Motor neuron (in vitro differentiated cells): ENCODE results near the gene IFIT3. TPM values are rescaled to one million over a fixed set of nuclear protein-coding genes. Genes with fewer than 3 reads are reported as not detected.

Experiments
- ATAC-seq, 8 experiments: fragments of 200-7000 bp; cut with Tn5 transposase; replicated peaks in 6 of 8; 2 replicates each; pipeline ENCODE4 v1.8.0; 2021; ENCODE audit warnings: mild to moderate bottlenecking in 8 of 8, moderate library complexity in 8 of 8
- H3K27ac ChIP-seq, 2 donors: fragments of 250-450 bp; sonication (Bioruptor Pico); 2 replicates each; pipeline ENCODE4 v1.9.0; 2021; ENCODE audit warnings: antibody characterized with exemption in 2 of 2, mild to moderate bottlenecking in 2 of 2, moderate library complexity in 1 of 2
- H3K4me1 ChIP-seq, 2 donors: fragments of 250-450 bp; sonication (Bioruptor Pico); replicated peaks in 1 of 2; 2 replicates each; pipeline ENCODE4 v1.6.1; 2021; ENCODE audit warnings: antibody characterized with exemption in 2 of 2, mild to moderate bottlenecking in 2 of 2, moderate library complexity in 1 of 2
- H3K4me3 ChIP-seq, 5 donors: fragments of 250-450 bp; sonication (Bioruptor Pico); 2 replicates each; pipeline ENCODE4 v1.9.0; 2021; ENCODE audit warnings: antibody characterized with exemption in 5 of 5, mild to moderate bottlenecking in 5 of 5, moderate library complexity in 4 of 5
- WGBS, 10 experiments: fragments of 450-650 bp; shearing (Covaris generic); methylation state at CpG; one replicate each; pipeline ENCODE4 v1.0.0; 2022; 5-methylcytosine and 5-hydroxymethylcytosine counted together
- in situ Hi-C, 9 experiments: fragments of 400-800 bp; cut with MboI; loops; one replicate each; pipeline ENCODE4 v1.15.0; 2021; ENCODE audit warnings: low sequenced_read_pairs in 9 of 9, low pct_unique_long_range_greater_than_20kb in 2 of 9; ENCODE audit not compliant: unreplicated experiment in 9 of 9
- total RNA-seq, 8 experiments: library from RNA; unstranded; fragments of 300-600 nt; gene quantifications; 2 replicates each; pipeline versions ENCODE4 v1.2.3 to v1.2.4, GENCODE V29; 2022

The IFIT3 gene
- total RNA-seq, 8 experiments from 2014 or later = 0.65 to 240 (median 15.1) TPM

DNA sequence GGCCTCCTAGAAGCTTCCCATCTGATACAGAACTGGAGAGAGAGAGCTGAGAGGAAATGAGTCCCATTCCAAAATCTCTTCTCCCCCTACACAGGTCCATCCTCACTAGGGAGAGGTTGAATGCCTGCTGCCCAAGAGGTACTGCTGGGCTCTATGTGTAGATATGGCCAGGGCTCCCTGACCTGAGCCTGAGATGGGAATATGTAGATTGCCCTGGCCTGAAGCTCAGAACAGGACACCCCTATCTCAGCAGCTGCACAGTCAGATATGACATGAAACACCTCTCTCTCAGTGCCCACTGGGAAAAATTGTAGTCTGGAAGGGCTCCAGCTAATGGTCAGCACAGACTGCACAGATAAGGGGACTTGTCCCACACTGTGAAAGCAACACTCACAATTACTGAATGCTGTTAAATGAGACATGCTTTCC lies 46.9 kb downstream of the IFIT3 start:
- in situ Hi-C loops = loop anchor here in 2 of 9 experiments (25.0 kb wide), 1 partner anchor 337 kb away; no protein-coding TSS in a partner anchor
- H3K27ac ChIP-seq = no peak overlapping the region
- no peak overlapping the region for H3K4me3 ChIP-seq
- H3K4me1 ChIP-seq = peaks cover 9 to 11% of the 10 kb centered on the region in 2 donors
- peak in 6 of 8 experiments; percentile 30 to 63 (median 54) for ATAC-seq

GRCh38 chr10:89377705-89378637 lies 50.2 kb downstream of the IFIT3 start, which contains the start of gene IFIT1B:
Gene IFIT1B (plus strand): TSS chr10:89378056. CDS start chr10:89378136, 80 bp downstream.
- ATAC-seq = no peak
- in situ Hi-C loops = loop anchor here in 2 of 9 experiments (25.0 kb wide), 1 partner anchor 341 kb away; no protein-coding TSS in a partner anchor
- Histone ChIP-seq H3K4me3 (no peak within 1 kb of the TSS), H3K4me1 (peaks cover 9 to 11% of the 10 kb centered on the region in 2 donors), H3K27ac (no peak within 1 kb of the TSS)
- 50 to 100% (median 95%) methylated on average over 1 to 5 of the region's 5 CpGs for WGBS, 10 experiments

DNA sequence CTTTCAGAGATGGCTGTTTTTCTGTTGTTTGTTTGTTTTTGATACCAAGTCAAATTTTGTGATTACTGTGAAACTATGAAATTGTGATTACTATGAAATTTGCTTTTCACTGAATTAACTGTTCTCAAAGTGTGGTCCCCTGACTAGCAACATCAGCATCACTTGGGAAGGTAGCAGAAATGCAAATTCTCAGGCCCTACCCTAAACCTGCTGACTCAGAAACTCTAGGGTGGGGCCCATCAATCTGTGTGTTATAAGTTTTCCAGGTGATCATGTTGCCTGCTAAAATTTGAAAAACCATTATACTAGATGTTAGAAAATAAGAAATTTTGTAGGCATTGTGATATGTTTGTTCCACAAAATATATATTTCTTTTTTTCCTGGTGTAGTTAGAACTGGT lies 51.3 kb downstream of the IFIT3 start:
- peaks cover 5 to 6% of the 10 kb centered on the region in 2 donors for H3K4me1 ChIP-seq
- no peak overlapping the region for H3K27ac ChIP-seq
- no peak for ATAC-seq
- in situ Hi-C loops = loop anchor here in 2 of 9 experiments (25.0 kb wide), 1 partner anchor 342 kb away; no protein-coding TSS in a partner anchor
- H3K4me3 ChIP-seq = no peak overlapping the region

- WGBS, 10 experiments = 80 to 100% (median 92%) methylated on average over 1 of the region's 1 CpG; no CpG with 5 or more reads in 4 of the 10 experiments
- no peak overlapping the region for H3K4me3 ChIP-seq
- peak in 1 of 8 experiments; percentile 18 for ATAC-seq
- H3K4me1 ChIP-seq = no peaks in the 10 kb centered on the region
- H3K27ac ChIP-seq = no peak overlapping the region
- in situ Hi-C loops = loop anchor here in 2 of 9 experiments (25.0 kb wide), 1 partner anchor 345 kb away; no protein-coding TSS in a partner anchor
Observed at GRCh38 chr10:89382757-89383156, 55.0 kb downstream of the IFIT3 start.

DNA sequence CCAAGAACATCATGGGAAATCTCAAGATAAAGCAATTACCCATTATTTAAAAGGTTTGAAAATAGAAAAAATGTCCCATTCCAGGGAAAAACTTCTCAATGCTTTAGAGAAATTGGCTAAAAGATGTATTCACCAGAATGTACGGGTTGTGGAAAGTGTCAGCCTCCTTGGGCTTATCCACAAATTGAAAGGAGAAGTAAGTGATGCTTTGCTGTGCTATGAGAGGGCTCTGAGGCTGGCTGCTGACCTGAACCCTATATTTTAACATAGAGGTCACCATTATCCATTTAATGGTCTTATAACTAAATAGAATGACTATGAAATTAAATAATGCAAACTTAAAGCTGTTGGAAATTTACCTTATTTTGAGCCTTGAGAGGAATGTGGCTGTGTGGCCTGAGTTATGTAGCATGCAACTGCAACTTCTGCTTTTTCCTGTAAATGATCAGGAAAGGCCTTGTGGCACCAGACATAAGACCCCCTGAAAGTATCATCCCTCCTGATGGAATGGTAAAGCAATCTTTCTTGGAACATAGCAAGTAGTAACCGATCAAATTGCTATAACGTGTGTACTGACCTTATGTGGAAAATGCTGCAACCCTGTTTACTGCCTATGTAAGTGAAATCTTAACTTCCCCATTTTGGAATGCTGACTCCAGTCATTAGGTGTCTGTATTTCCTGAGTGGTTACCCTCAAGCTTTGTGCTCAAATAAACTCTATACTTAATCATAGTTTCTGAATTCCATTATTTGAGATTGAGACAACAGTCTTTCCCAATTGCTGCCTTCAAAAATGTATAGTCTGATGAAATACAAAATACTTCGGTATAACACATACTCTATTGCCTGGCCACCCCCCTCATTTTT lies 56.9 kb downstream of the IFIT3 start:
- no peak for ATAC-seq
- Histone ChIP-seq H3K27ac (no peak overlapping the region), H3K4me1 (no peaks in the 10 kb centered on the region), H3K4me3 (no peak overlapping the region)
- WGBS, 10 experiments = 36 to 100% (median 91%) methylated on average over 1 to 4 of the region's 4 CpGs; no CpG with 5 or more reads in 1 of the 10 experiments
- in situ Hi-C loops = loop anchor here in 2 of 9 experiments (25.0 kb wide), 1 partner anchor 347 kb away; no protein-coding TSS in a partner anchor

GRCh38 chr10:89388806-89389205 lies 61.0 kb downstream of the IFIT3 start:
- peaks cover 3 to 7% of the 10 kb centered on the region in 2 donors for H3K4me1 ChIP-seq
- no peak overlapping the region for H3K4me3 ChIP-seq
- no peak overlapping the region for H3K27ac ChIP-seq
- in situ Hi-C loops = loop anchor here in 2 of 9 experiments (25.0 kb wide), 1 partner anchor 352 kb away; no protein-coding TSS in a partner anchor
- 15 to 96% (median 55%) methylated on average over 1 to 2 of the region's 2 CpGs for WGBS, 10 experiments
- no peak for ATAC-seq

DNA sequence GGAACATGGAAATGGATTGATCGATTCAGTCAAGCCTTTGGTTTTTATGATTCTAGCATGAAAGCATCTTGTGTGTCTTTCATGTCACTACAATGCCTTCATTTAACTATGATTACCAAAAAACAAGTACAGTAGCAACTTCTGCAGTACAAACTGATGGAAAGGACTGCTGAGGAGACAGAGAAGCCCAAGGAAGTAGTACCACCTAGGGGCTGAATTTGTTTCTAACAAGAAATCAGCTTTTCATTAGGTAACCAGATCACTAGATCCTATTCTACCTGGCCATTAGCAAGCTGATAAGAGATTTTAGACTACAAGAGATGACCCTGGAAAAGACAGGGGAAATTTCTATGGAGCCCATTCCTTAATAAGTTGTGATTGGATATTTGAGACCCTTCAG lies 61.5 kb downstream of the IFIT3 start:
- ATAC-seq = peak in 2 of 8 experiments; percentile 29 to 30

More for the DNA sequence above, 61.5 kb downstream of the IFIT3 start:
- no peak overlapping the region for H3K27ac ChIP-seq
- in situ Hi-C loops = loop anchor here in 2 of 9 experiments (25.0 kb wide), 1 partner anchor 352 kb away; no protein-coding TSS in a partner anchor
- H3K4me1 ChIP-seq = peaks cover 3 to 7% of the 10 kb centered on the region in 2 donors
- no peak overlapping the region for H3K4me3 ChIP-seq
- WGBS, 10 experiments = 0 to 90% (median 67%) methylated on average over 1 of the region's 1 CpG

Other genes starting within 250 kb of the IFIT3 start
- 1 to 10 TPM in 5 of 8 experiments, under 1 TPM in 3; 0.17 to 7.1 (median 1.4) TPM for gene CH25H, start 120.7 kb upstream of the IFIT3 start, total RNA-seq
- gene LIPA, start 76.2 kb upstream of the IFIT3 start, total RNA-seq = 100 to 1,000 TPM in 2 of 8 experiments, 10 to 100 TPM in 6; 21.1 to 350 (median 36.2) TPM
- 100 to 1,000 TPM in 1 of 8 experiments, 10 to 100 TPM in 3, under 1 TPM in 4; 0.29 to 117 (median 7.7) TPM for gene IFIT2, start 26.0 kb upstream of the IFIT3 start, total RNA-seq
- under 1 TPM; 0.13 to 0.57 (median 0.53) TPM for gene IFIT1B, start 50.1 kb downstream of the IFIT3 start, total RNA-seq
- gene IFIT1, start 64.6 kb downstream of the IFIT3 start, total RNA-seq = 100 to 1,000 TPM in 1 of 8 experiments, 10 to 100 TPM in 3, 1 to 10 TPM in 4; 1.5 to 889 (median 8.4) TPM
- gene IFIT5, start 86.6 kb downstream of the IFIT3 start, total RNA-seq = 10 to 100 TPM; 18.6 to 45.2 (median 21.8) TPM
- gene SLC16A12, start 207.6 kb downstream of the IFIT3 start, total RNA-seq = 10 to 100 TPM in 1 of 8 experiments, under 1 TPM in 4, not detected in 3; under 0.01 to 15.8 (median 0.14) TPM